IMR-90 (cell line): ENCODE results near the gene MOB3B. TPM values are rescaled to one million over a fixed set of nuclear protein-coding genes. Genes with fewer than 3 reads are reported as not detected.

Experiments used
- ATAC-seq: fragments of 200-7000 bp; cut with Tn5 transposase; 2 replicates; pipeline ENCODE4 v1.9.1; 2020; ENCODE audit warnings: low read depth, mild to moderate bottlenecking, moderate library complexity
- BruUV-seq: library from RNA; stranded (reverse); fragments of 400-500 nt; replicated peaks from 2 replicates; lab custom pipeline; 2021; lab: Mats Ljungman, UMichigan
- CTCF ChIA-PET: fragments of 300-600 bp; formaldehyde crosslinking; extraction: SDS; loops from one replicate; lab custom pipeline; 2021; ENCODE audit warnings: antibody characterized with exemption; lab: Yijun Ruan, JAX
- POLR2A ChIA-PET: fragments of 300-600 bp; sonication (Branson Sonifier 250); formaldehyde crosslinking; loops from one replicate; lab custom pipeline; 2022; ENCODE audit warnings: antibody characterized with exemption; ENCODE audit not compliant: unreplicated experiment; lab: Charles Lee
- DNase-seq: peaks from one replicate; pipeline ENCODE4 v3.0.0; 2013
- H2AFZ ChIP-seq: replicated peaks from 2 replicates; pipeline ENCODE3; 2013; ENCODE audit warnings: low read length, mild to moderate bottlenecking; ENCODE audit not compliant: poor library complexity
- H2AK5ac ChIP-seq: 2 replicates; pipeline ENCODE4 v1.6.1; 2013; ENCODE audit warnings: low read depth, low read length, inconsistent platforms
- H2AK9ac ChIP-seq: replicated peaks from 2 replicates; pipeline ENCODE3; 2013; ENCODE audit warnings: mild to moderate bottlenecking, low read depth, low read length, moderate library complexity; ENCODE audit not compliant: poor library complexity
- H2BK120ac ChIP-seq: 2 replicates; pipeline ENCODE4 v1.6.1; 2013; ENCODE audit warnings: low read depth, low read length, inconsistent platforms
- H2BK15ac ChIP-seq: 3 replicates; pipeline ENCODE4 v1.6.1; 2013; ENCODE audit warnings: low read depth, low read length, inconsistent platforms
- H2BK20ac ChIP-seq: 2 replicates; pipeline ENCODE4 v1.6.1; 2013; ENCODE audit warnings: low read depth, mild to moderate bottlenecking, inconsistent platforms, low read length, moderate library complexity
- H2BK5ac ChIP-seq: 2 replicates; pipeline ENCODE4 v1.6.1; 2013; ENCODE audit warnings: mild to moderate bottlenecking, low read depth, low read length, inconsistent platforms; ENCODE audit not compliant: poor library complexity, severe bottlenecking
- H3K14ac ChIP-seq: replicated peaks from 2 replicates; pipeline ENCODE4 v1.6.1; 2013; ENCODE audit warnings: low read depth, low read length, inconsistent platforms
- H3K18ac ChIP-seq: 2 replicates; pipeline ENCODE4 v1.6.1; 2013; ENCODE audit warnings: low read depth, low read length, control low read depth
- H3K23ac ChIP-seq: 2 replicates; pipeline ENCODE4 v1.6.1; 2013; ENCODE audit warnings: low read depth, low read length, inconsistent platforms
- H3K27ac ChIP-seq: 2 replicates; pipeline ENCODE4 v1.5.1; 2013; ENCODE audit warnings: mild to moderate bottlenecking, control low read depth, low read length; ENCODE audit not compliant: insufficient read depth
- H3K27me3 ChIP-seq: 2 replicates; pipeline ENCODE4 v1.6.1; 2013; ENCODE audit warnings: low read length; ENCODE audit not compliant: control insufficient read depth, insufficient read depth
- H3K36me3 ChIP-seq: 2 replicates; pipeline ENCODE4 v1.6.1; 2013; ENCODE audit warnings: low read length, mixed read lengths; ENCODE audit not compliant: control insufficient read depth, insufficient read depth
- H3K4ac ChIP-seq: 2 replicates; pipeline ENCODE4 v1.6.1; 2013; ENCODE audit warnings: low read depth, low read length, inconsistent platforms
- H3K4me1 ChIP-seq: 2 replicates; pipeline ENCODE4 v1.6.1; 2013; ENCODE audit warnings: low read length, mixed read lengths; ENCODE audit not compliant: control insufficient read depth, insufficient read depth
- H3K4me2 ChIP-seq: 2 replicates; pipeline ENCODE4 v1.6.1; 2013; ENCODE audit warnings: low read depth, mild to moderate bottlenecking, control low read depth, low read length, moderate library complexity
- H3K4me3 ChIP-seq: 2 replicates; pipeline ENCODE4 v1.5.1; 2013; ENCODE audit warnings: low read depth, mild to moderate bottlenecking, control low read depth, low read length, moderate library complexity; ENCODE audit not compliant: insufficient read depth
- H3K56ac ChIP-seq: 2 replicates; pipeline ENCODE4 v1.6.1; 2013; ENCODE audit warnings: low read length, inconsistent platforms; ENCODE audit not compliant: insufficient read depth; ENCODE audit errors: extremely low read depth
- H3K79me1 ChIP-seq, 2 experiments: 2 replicates each; pipeline ENCODE4 v1.6.1; 2013; ENCODE audit warnings: low read length in 2 of 2, inconsistent platforms in 1 of 2, low read depth in 1 of 2
- H3K9ac ChIP-seq: 2 replicates; pipeline ENCODE4 v1.6.1; 2013; ENCODE audit warnings: low read depth, low read length, control low read depth
- H3K9me1 ChIP-seq: 2 replicates; pipeline ENCODE4 v1.6.1; 2013; ENCODE audit warnings: low read length, inconsistent platforms; ENCODE audit not compliant: insufficient read depth
- H3K9me3 ChIP-seq: 2 replicates; pipeline ENCODE4 v1.6.1; 2013; ENCODE audit warnings: low read length; ENCODE audit not compliant: control insufficient read depth, insufficient read depth
- H4K20me1 ChIP-seq: 2 replicates; pipeline ENCODE4 v1.6.1; 2013; ENCODE audit warnings: low read length, inconsistent platforms; ENCODE audit not compliant: insufficient read depth
- H4K5ac ChIP-seq: 2 replicates; pipeline ENCODE4 v1.6.1; 2013; ENCODE audit warnings: mild to moderate bottlenecking, low read depth, low read length, control low read depth
- H4K8ac ChIP-seq, 2 experiments: 2 replicates each; pipeline ENCODE4 v1.6.1; 2013; ENCODE audit warnings: low read depth in 2 of 2, low read length in 2 of 2, control low read depth in 1 of 2, inconsistent platforms in 1 of 2
- H4K91ac ChIP-seq: 2 replicates; pipeline ENCODE4 v1.6.1; 2013; ENCODE audit warnings: low read depth, low read length, inconsistent platforms; ENCODE audit not compliant: insufficient read depth
- BHLHE40 ChIP-seq: fragments of 150-350 bp; IDR thresholded peaks from 2 replicates; pipeline ENCODE4 v1.6.1; 2016; ENCODE audit warnings: mild to moderate bottlenecking, low read depth, low read length
- CEBPB ChIP-seq: IDR thresholded peaks from 2 replicates; pipeline ENCODE4 v1.6.1; 2012; ENCODE audit warnings: low read depth, low read length, improper control_type of control experiment
- CTCF ChIP-seq: conservative IDR thresholded peaks from 2 replicates; pipeline ENCODE4 v1.5.1; 2012; ENCODE audit warnings: mild to moderate bottlenecking, low read depth, low read length, improper control_type of control experiment
- FOS ChIP-seq: fragments of 150-350 bp; IDR thresholded peaks from 2 replicates; pipeline ENCODE4 v1.6.1; 2016; ENCODE audit warnings: low read depth, low read length
- MAFK ChIP-seq: IDR thresholded peaks from 2 replicates; pipeline ENCODE4 v1.6.1; 2012; ENCODE audit warnings: low read depth, low read length, improper control_type of control experiment
- MXI1 ChIP-seq: IDR thresholded peaks from 2 replicates; pipeline ENCODE4 v1.6.1; 2012; ENCODE audit warnings: low read depth, mild to moderate bottlenecking, low read length, moderate library complexity, borderline replicate concordance
- NFE2L2 ChIP-seq: fragments of 150-350 bp; IDR thresholded peaks from 2 replicates; pipeline ENCODE4 v1.6.1; 2016; ENCODE audit warnings: low read depth, mild to moderate bottlenecking, low read length
- POLR2A ChIP-seq: IDR thresholded peaks from 2 replicates; pipeline ENCODE4 v1.6.1; 2012; ENCODE audit warnings: mild to moderate bottlenecking, low read depth, low read length
- RCOR1 ChIP-seq: IDR thresholded peaks from 2 replicates; pipeline ENCODE4 v1.6.1; 2012; ENCODE audit warnings: mild to moderate bottlenecking, low read length, improper control_type of control experiment; ENCODE audit not compliant: insufficient replicate concordance
- RFX5 ChIP-seq: IDR thresholded peaks from 2 replicates; pipeline ENCODE4 v1.8.0; 2012; ENCODE audit warnings: low read depth, mild to moderate bottlenecking, low read length, moderate library complexity
- SMC3 ChIP-seq: fragments of 150-350 bp; IDR thresholded peaks from 2 replicates; pipeline ENCODE4 v1.6.1; 2016; ENCODE audit warnings: low read depth, mild to moderate bottlenecking, antibody characterized with exemption, low read length, moderate library complexity
- WGBS, 2 experiments: methylation state at CpG; one replicate each; pipeline versions ENCODE4 v1.1.5 to v1.1.7; 2013; ENCODE audit warnings: missing lambda C conversion rate in 2 of 2; ENCODE audit not compliant: insufficient read length in 1 of 2; ENCODE audit errors: extremely low coverage in 2 of 2; 5-methylcytosine and 5-hydroxymethylcytosine counted together
- dilution Hi-C: fragments of 300-500 bp; cut with HindIII; formaldehyde crosslinking; loops from one replicate; pipeline ENCODE4 v1.14.3; 2018; ENCODE audit warnings: low sequenced_read_pairs; ENCODE audit not compliant: unreplicated experiment
- in situ Hi-C: fragments of 300-500 bp; cut with MboI; formaldehyde crosslinking; loops from 3 replicates; pipeline ENCODE4 v1.14.3; 2019; ENCODE audit warnings: low sequenced_read_pairs, inconsistent platforms, mixed read lengths
- intact Hi-C: fragments of 100-400 bp; cut with micrococcal nuclease; formaldehyde crosslinking; loops from 2 replicates; pipeline ENCODE4 v1.10.0; 2022
- polyA plus RNA-seq, 3 experiments: library from polyadenylated mRNA; depleted of rRNA; stranded (reverse); fragments of >200 nt; gene quantifications; 2 replicates each; pipeline ENCODE4 v1.2.3, GENCODE V29; 2012; ENCODE audit warnings: low replicate concordance in 1 of 3
- total RNA-seq: library from RNA; depleted of rRNA; stranded (reverse); fragments of >200 nt; gene quantifications from 2 replicates; pipeline ENCODE4 v1.2.3, GENCODE V29; 2012
- TF ChIP-seq, protein P1 (sequence below): fragments of 150-350 bp; IDR thresholded peaks from 2 replicates; pipeline ENCODE4 v1.6.1; 2016; ENCODE audit warnings: low read depth, mild to moderate bottlenecking, low read length, moderate library complexity, borderline replicate concordance

Gene MOB3B
- total and polyA plus RNA-seq, 2 of the 4 experiments (the other 2 are of a cell fraction), result under 0.01 to 0.02 TPM

- no TSS peak for BruUV-seq
- Histone ChIP-seq H3K18ac (no peak overlapping the region), H2AK5ac (no peak overlapping the region), H3K4ac (no peak overlapping the region), H4K5ac (no peak overlapping the region), H3K27me3 (no peaks in the 10 kb centered on the region), H3K79me1 (no peaks in the 10 kb centered on the region), H3K9me3 (no peaks in the 10 kb centered on the region), H4K20me1 (no peaks in the 10 kb centered on the region), H3K36me3 (no peaks in the 10 kb centered on the region), H4K8ac (no peak overlapping the region), H3K4me3 (no peak overlapping the region), H3K4me2 (no peak overlapping the region), H3K14ac (no peak overlapping the region), H2AFZ (no peak overlapping the region), H3K23ac (no peak overlapping the region), H3K4me1 (no peaks in the 10 kb centered on the region), H3K56ac (no peak overlapping the region), H3K9me1 (no peaks in the 10 kb centered on the region), H2BK5ac (no peak overlapping the region), H2AK9ac (no peak overlapping the region), H4K91ac (no peak overlapping the region), H3K27ac (no peak overlapping the region), H3K9ac (no peak overlapping the region), H2BK120ac (no peak overlapping the region), H2BK20ac (no peak overlapping the region), H2BK15ac (no peak overlapping the region)
- ChIA-PET CTCF (no interaction called here), POLR2A (no interaction called here)
- WGBS, 2 experiments, result no CpG with 5 or more reads among the region's 3 CpGs
- intact Hi-C loops (no loop called here), in situ Hi-C loops (no loop called here), dilution Hi-C loops (no loop called here)
- DNase-seq, result no peak
- TF ChIP-seq RFX5 (no peak), SMC3 (no peak), BHLHE40 (no peak), NFE2L2 (no peak), MAFK (no peak), CEBPB (no peak), FOS (no peak), RCOR1 (no peak), CTCF (no peak), MXI1 (no peak), POLR2A (no peak)
- TF ChIP-seq, protein P1, sequence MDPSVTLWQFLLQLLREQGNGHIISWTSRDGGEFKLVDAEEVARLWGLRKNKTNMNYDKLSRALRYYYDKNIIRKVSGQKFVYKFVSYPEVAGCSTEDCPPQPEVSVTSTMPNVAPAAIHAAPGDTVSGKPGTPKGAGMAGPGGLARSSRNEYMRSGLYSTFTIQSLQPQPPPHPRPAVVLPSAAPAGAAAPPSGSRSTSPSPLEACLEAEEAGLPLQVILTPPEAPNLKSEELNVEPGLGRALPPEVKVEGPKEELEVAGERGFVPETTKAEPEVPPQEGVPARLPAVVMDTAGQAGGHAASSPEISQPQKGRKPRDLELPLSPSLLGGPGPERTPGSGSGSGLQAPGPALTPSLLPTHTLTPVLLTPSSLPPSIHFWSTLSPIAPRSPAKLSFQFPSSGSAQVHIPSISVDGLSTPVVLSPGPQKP, result no peak
- ATAC-seq, result no peak
These were observed 174.4 kb downstream of the MOB3B start for GRCh38 chr9:27355166-27355565.
